GM23338 (cell line): ENCODE measurements around the gene DSCAML1. TPM values are rescaled to one million over a fixed set of nuclear protein-coding genes. Genes with fewer than 3 reads are reported as not detected.

Experiments
- ATAC-seq: fragments of 200-7000 bp; cut with Tn5 transposase; 3 replicates; pipeline ENCODE4 v1.9.1; 2020
- DNase-seq: peaks from one replicate; pipeline ENCODE4 v3.0.0-alpha.2; 2015; ENCODE audit warnings: low spot score
- H2AFZ ChIP-seq: fragments of 200-600 bp; sonication (generic); 2 replicates; pipeline ENCODE4 v1.8.0; 2016; ENCODE audit warnings: antibody characterized with exemption, mild to moderate bottlenecking, moderate library complexity
- H3F3A ChIP-seq: fragments of 200-600 bp; sonication (generic); replicated peaks from 2 replicates; pipeline ENCODE4 v1.8.0; 2017; ENCODE audit warnings: antibody characterized with exemption, mixed run types, low read depth
- H3K27ac ChIP-seq: fragments of 200-600 bp; sonication (generic); 2 replicates; pipeline ENCODE4 v1.6.1; 2016; ENCODE audit warnings: low read depth
- H3K27me3 ChIP-seq: fragments of 200-600 bp; sonication (generic); 2 replicates; pipeline ENCODE4 v1.8.0; 2016; ENCODE audit warnings: mild to moderate bottlenecking, mixed run types, moderate library complexity; ENCODE audit not compliant: insufficient read depth
- H3K36me3 ChIP-seq: fragments of 200-600 bp; sonication (generic); 2 replicates; pipeline ENCODE4 v1.8.0; 2016; ENCODE audit warnings: mild to moderate bottlenecking; ENCODE audit not compliant: insufficient read depth
- H3K4me1 ChIP-seq: fragments of 200-600 bp; sonication (generic); 2 replicates; pipeline ENCODE4 v1.8.0; 2016; ENCODE audit warnings: mild to moderate bottlenecking, moderate library complexity; ENCODE audit not compliant: insufficient read depth
- H3K4me2 ChIP-seq: fragments of 200-600 bp; sonication (generic); 2 replicates; pipeline ENCODE4 v1.7.1; 2017; ENCODE audit warnings: mixed run types
- H3K4me3 ChIP-seq: fragments of 200-600 bp; sonication (generic); 2 replicates; pipeline ENCODE4 v1.6.1; 2016; ENCODE audit warnings: mixed run types
- H3K79me2 ChIP-seq: fragments of 200-600 bp; sonication (generic); replicated peaks from 2 replicates; pipeline ENCODE4 v1.8.0; 2017; ENCODE audit warnings: mild to moderate bottlenecking; ENCODE audit not compliant: insufficient read depth
- H3K9me2 ChIP-seq: fragments of 200-600 bp; sonication (generic); 2 replicates; pipeline ENCODE4 v1.8.0; 2017; ENCODE audit not compliant: insufficient read depth
- H4K20me1 ChIP-seq: fragments of 200-600 bp; sonication (generic); replicated peaks from 2 replicates; pipeline ENCODE4 v1.8.0; 2017; ENCODE audit warnings: mild to moderate bottlenecking; ENCODE audit not compliant: insufficient read depth
- H3K27ac Mint-ChIP-seq: 2 replicates; pipeline ENCODE4 v1.8.0; 2020; ENCODE audit warnings: inconsistent platforms, mild to moderate bottlenecking, moderate library complexity, mixed read lengths
- H3K27me3 Mint-ChIP-seq: 3 replicates; pipeline ENCODE4 v1.8.0; 2022; ENCODE audit warnings: low read depth, mild to moderate bottlenecking, moderate library complexity, mixed read lengths, inconsistent platforms; ENCODE audit not compliant: insufficient read depth, poor library complexity
- H3K36me3 Mint-ChIP-seq: 3 replicates; pipeline ENCODE4 v1.8.0; 2021; ENCODE audit warnings: low read depth, mild to moderate bottlenecking, inconsistent platforms, moderate library complexity, mixed read lengths
- H3K4me1 Mint-ChIP-seq: 3 replicates; pipeline ENCODE4 v1.8.0; 2020; ENCODE audit warnings: mild to moderate bottlenecking, inconsistent platforms, mixed read lengths
- H3K4me3 Mint-ChIP-seq: 3 replicates; pipeline ENCODE4 v1.8.0; 2021; ENCODE audit warnings: moderate library complexity, mild to moderate bottlenecking, inconsistent platforms, mixed read lengths
- H3K9me3 Mint-ChIP-seq: 3 replicates; pipeline ENCODE4 v1.8.0; 2020; ENCODE audit warnings: moderate library complexity, mild to moderate bottlenecking, inconsistent platforms, mixed read lengths
- CREB1 ChIP-seq: fragments of 250-450 bp; sonication (Bioruptor Pico); IDR thresholded peaks from 2 replicates; pipeline ENCODE4 v1.5.0; 2020; ENCODE audit warnings: low read depth, mild to moderate bottlenecking, moderate library complexity
- ETS1 ChIP-seq: IDR thresholded peaks from 2 replicates; pipeline ENCODE4 v1.6.1; 2016; ENCODE audit warnings: antibody characterized with exemption
- EZH2 ChIP-seq: fragments of 200-600 bp; sonication (generic); IDR thresholded peaks from one replicate; pipeline ENCODE4 v1.8.0; 2017; ENCODE audit warnings: antibody characterized with exemption, mild to moderate bottlenecking, low read depth; ENCODE audit not compliant: unreplicated experiment
- EZH2phosphoT487 ChIP-seq: fragments of 200-600 bp; sonication (generic); IDR thresholded peaks from one replicate; pipeline ENCODE4 v1.8.1; 2018; ENCODE audit warnings: antibody characterized with exemption; ENCODE audit not compliant: unreplicated experiment
- JUNB ChIP-seq: IDR thresholded peaks from one replicate; pipeline ENCODE4 v1.6.1; 2016; ENCODE audit warnings: antibody characterized with exemption; ENCODE audit not compliant: unreplicated experiment
- NANOG ChIP-seq: IDR thresholded peaks from 2 replicates; pipeline ENCODE4 v1.6.1; 2016; ENCODE audit warnings: antibody characterized with exemption, borderline replicate concordance
- STAT1 ChIP-seq: IDR thresholded peaks from one replicate; pipeline ENCODE4 v1.6.1; 2016; ENCODE audit warnings: antibody characterized with exemption; ENCODE audit not compliant: unreplicated experiment
- ZNF114 ChIP-seq: fragments of 250-450 bp; sonication (Bioruptor Pico); IDR thresholded peaks from 2 replicates; pipeline ENCODE4 v1.5.0; 2020; ENCODE audit warnings: mild to moderate bottlenecking, moderate library complexity
- ZNF331 ChIP-seq: fragments of 250-450 bp; sonication (Bioruptor Pico); IDR thresholded peaks from 2 replicates; pipeline ENCODE4 v1.5.0; 2020; ENCODE audit warnings: low read depth, mild to moderate bottlenecking, moderate library complexity
- polyA plus RNA-seq: library from polyadenylated mRNA; unstranded; fragments of >200 nt; fragmentation: Nextera tagmentation; extraction: Ambion mirVana; gene quantifications from 2 replicates; pipeline ENCODE4 v1.2.1, GENCODE V29; 2016
- total RNA-seq: library from RNA; depleted of rRNA; stranded (reverse); fragments of >200 nt; shearing (Covaris generic); gene quantifications from 2 replicates; pipeline ENCODE4 v1.2.3, GENCODE V29; 2014
- TF ChIP-seq, protein P1 (sequence below), 2 experiments: fragments of 200-600 bp in 1 of 2; sonication (generic) in 1 of 2; conservative IDR thresholded peaks; 2 replicates each; pipeline versions ENCODE4 v1.5.1 to v1.6.1; 2016 to 2017; ENCODE audit warnings: antibody characterized with exemption in 2 of 2, low read depth in 2 of 2, mild to moderate bottlenecking in 2 of 2, moderate library complexity in 1 of 2
- TF ChIP-seq, protein P2 (sequence below): IDR thresholded peaks from one replicate; pipeline ENCODE4 v1.6.1; 2018; ENCODE audit warnings: antibody characterized with exemption; ENCODE audit not compliant: unreplicated experiment

DSCAML1 gene
- total and polyA plus RNA-seq, 2 experiments from 2014 or later = 0.17 TPM; not detected in 1

- TF ChIP-seq, protein P1, sequence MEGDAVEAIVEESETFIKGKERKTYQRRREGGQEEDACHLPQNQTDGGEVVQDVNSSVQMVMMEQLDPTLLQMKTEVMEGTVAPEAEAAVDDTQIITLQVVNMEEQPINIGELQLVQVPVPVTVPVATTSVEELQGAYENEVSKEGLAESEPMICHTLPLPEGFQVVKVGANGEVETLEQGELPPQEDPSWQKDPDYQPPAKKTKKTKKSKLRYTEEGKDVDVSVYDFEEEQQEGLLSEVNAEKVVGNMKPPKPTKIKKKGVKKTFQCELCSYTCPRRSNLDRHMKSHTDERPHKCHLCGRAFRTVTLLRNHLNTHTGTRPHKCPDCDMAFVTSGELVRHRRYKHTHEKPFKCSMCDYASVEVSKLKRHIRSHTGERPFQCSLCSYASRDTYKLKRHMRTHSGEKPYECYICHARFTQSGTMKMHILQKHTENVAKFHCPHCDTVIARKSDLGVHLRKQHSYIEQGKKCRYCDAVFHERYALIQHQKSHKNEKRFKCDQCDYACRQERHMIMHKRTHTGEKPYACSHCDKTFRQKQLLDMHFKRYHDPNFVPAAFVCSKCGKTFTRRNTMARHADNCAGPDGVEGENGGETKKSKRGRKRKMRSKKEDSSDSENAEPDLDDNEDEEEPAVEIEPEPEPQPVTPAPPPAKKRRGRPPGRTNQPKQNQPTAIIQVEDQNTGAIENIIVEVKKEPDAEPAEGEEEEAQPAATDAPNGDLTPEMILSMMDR (conservative IDR thresholded peaks at IDR 0.05; ENCODE audit: low read depth in 2 of 2) = no peak
- TF ChIP-seq ETS1 (no peak), ZNF331 (no peak), EZH2phosphoT487 (no peak), NANOG (no peak), STAT1 (no peak), ZNF114 (CRISPR knock-in tag) (no peak), CREB1 (no peak), JUNB (no peak), EZH2 (no peak)
Observed at GRCh38 chr11:117669062-117669461, 128.0 kb downstream of the DSCAML1 start (continued).

GRCh38 chr11:117668321-117668751 lies 128.7 kb downstream of the DSCAML1 start:
- Histone ChIP-seq H3K4me3 (no peak overlapping the region), H2AFZ (no peak overlapping the region), H3K79me2 (no peaks in the 10 kb centered on the region), H3F3A (0 out of 2 replicates have a peak, but pooled peaks cover 6% of the 10 kb centered on the region), H3K27me3 (no peaks in the 10 kb centered on the region), H4K20me1 (no peaks in the 10 kb centered on the region), H3K4me2 (no peak overlapping the region), H3K4me1 (peaks cover 28% of the 10 kb centered on the region), H3K9me2 (no peaks in the 10 kb centered on the region), H3K36me3 (no peaks in the 10 kb centered on the region), H3K27ac (no peak overlapping the region)
- ATAC-seq (no peak), DNase-seq (no peak)
- TF ChIP-seq EZH2phosphoT487 (no peak), ZNF331 (no peak), STAT1 (no peak), CREB1 (no peak)
- TF ChIP-seq, protein P2, sequence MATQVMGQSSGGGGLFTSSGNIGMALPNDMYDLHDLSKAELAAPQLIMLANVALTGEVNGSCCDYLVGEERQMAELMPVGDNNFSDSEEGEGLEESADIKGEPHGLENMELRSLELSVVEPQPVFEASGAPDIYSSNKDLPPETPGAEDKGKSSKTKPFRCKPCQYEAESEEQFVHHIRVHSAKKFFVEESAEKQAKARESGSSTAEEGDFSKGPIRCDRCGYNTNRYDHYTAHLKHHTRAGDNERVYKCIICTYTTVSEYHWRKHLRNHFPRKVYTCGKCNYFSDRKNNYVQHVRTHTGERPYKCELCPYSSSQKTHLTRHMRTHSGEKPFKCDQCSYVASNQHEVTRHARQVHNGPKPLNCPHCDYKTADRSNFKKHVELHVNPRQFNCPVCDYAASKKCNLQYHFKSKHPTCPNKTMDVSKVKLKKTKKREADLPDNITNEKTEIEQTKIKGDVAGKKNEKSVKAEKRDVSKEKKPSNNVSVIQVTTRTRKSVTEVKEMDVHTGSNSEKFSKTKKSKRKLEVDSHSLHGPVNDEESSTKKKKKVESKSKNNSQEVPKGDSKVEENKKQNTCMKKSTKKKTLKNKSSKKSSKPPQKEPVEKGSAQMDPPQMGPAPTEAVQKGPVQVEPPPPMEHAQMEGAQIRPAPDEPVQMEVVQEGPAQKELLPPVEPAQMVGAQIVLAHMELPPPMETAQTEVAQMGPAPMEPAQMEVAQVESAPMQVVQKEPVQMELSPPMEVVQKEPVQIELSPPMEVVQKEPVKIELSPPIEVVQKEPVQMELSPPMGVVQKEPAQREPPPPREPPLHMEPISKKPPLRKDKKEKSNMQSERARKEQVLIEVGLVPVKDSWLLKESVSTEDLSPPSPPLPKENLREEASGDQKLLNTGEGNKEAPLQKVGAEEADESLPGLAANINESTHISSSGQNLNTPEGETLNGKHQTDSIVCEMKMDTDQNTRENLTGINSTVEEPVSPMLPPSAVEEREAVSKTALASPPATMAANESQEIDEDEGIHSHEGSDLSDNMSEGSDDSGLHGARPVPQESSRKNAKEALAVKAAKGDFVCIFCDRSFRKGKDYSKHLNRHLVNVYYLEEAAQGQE = no peak
- H3K27ac Mint-ChIP-seq = no peak overlapping the region
- no peaks in the 10 kb centered on the region; the same call in 2 of the 3 replicates for H3K9me3 Mint-ChIP-seq
- peaks cover 67% of the 10 kb centered on the region for H3K4me1 Mint-ChIP-seq
- H3K4me3 Mint-ChIP-seq = no peak overlapping the region
- H3K27me3 Mint-ChIP-seq = peaks cover 13% of the 10 kb centered on the region
- H3K36me3 Mint-ChIP-seq = no peaks in the 10 kb centered on the region
